HG03103 (cell line): ENCODE results near the gene MCM3AP.
"Not testable (repeated sequence)": the region's sequence is repeated elsewhere in the genome, so short reads cannot be mapped to it uniquely, and the experiment has no call there.

Source experiments
- ATAC-seq: cut with Tn5 transposase; IDR thresholded peaks from one replicate; pipeline ENCODE4 v1.9.1; 2021; ENCODE audit warnings: low read depth; ENCODE audit not compliant: unreplicated experiment

The MCM3AP gene

DNA sequence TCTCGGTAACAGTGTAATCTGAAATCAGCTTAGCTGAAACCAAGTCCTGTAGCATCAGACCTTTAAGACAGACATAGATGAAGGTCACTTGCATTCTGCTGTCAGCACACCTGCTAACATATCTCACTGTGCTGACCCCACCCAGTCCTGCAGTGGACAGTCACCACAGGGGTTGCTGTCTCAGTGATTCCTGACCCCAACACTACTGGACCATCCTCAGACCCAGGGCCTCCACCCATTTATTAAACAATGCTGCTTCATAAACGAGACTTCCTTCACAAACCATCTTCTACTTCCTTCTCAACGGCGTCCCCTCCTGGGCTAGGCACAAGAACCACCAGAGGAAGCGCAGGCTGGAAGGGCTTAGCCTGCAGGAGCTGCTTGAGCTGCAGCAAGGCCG, 39.1 kb downstream of the MCM3AP start:
- ATAC-seq, result no peak

GRCh38 chr21:46245213-46245915, 40.0 kb downstream of the MCM3AP start:
- ATAC-seq, result no peak

GRCh38 chr21:46244602-46245001, 40.8 kb downstream of the MCM3AP start:
- ATAC-seq, result no peak

DNA sequence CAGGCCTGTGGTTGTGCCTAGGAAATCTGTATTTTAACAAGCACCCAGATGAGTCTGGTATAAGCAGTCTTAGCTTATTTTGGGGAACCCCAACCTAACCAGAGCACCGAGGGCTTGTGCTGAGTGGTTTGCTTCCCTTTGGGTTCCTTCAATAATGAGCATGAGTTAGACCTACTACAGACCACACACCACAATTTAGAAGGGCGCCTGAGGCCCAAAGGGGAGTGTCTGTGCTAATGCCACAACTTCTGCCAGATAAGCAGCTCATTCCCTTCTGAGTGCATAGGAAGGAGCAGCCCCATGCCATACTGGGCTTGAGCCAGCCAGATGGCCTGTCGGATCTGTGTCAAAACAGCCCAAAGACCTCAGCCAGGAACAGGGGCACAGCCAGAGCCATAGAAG, 41.5 kb downstream of the MCM3AP start:
- no peak for ATAC-seq

GRCh38 chr21:46243325-46243724, 42.1 kb downstream of the MCM3AP start:
- ATAC-seq, result no peak

DNA sequence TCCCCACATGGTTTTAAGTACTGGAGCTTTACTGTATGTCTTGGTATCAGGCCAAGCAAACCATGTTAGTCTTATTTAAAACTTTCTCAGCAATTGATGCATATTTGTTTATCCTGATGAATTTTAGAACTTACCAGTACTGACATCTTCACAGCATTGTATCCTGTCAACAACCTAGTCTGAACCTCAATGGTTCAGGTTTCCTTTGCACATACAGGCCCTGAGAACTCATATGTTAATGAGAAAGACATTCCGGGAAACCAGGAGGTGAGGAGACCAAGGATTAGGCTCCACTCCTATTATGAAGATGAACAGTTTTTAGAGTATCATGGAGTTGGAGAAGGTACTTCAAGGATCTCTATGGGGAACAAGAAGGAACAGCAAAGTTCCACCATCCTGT, 43.8 kb downstream of the MCM3AP start:
- not testable (repeated sequence) for ATAC-seq

DNA sequence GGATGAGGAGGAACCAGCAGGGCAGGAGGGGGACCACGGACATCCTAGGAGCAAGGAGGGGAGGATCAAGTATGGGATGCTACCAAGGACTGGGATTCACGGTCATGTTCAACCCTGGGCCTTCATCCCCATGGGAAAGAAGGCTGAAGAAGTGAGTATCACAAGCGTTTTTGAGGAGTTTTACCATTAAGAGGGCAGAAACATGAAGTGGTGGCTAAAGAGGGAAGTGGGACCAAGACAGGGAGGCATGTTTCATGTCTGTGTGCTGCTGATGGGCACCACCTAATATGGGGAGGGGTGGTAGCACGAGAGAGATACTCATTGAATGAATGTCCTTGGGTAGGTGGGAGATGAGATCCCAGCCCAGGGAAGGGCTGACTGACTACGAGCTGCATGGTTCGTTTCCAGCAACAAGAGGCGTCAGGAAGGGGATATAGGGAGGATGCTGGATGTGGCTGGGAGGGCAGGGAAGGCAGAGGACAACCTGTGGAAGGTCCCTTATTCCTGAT, 45.5 kb downstream of the MCM3AP start:
- ATAC-seq, result no peak

- ATAC-seq, result no peak
Measured at GRCh38 chr21:46237474-46237873, 47.9 kb downstream of the MCM3AP start.

DNA sequence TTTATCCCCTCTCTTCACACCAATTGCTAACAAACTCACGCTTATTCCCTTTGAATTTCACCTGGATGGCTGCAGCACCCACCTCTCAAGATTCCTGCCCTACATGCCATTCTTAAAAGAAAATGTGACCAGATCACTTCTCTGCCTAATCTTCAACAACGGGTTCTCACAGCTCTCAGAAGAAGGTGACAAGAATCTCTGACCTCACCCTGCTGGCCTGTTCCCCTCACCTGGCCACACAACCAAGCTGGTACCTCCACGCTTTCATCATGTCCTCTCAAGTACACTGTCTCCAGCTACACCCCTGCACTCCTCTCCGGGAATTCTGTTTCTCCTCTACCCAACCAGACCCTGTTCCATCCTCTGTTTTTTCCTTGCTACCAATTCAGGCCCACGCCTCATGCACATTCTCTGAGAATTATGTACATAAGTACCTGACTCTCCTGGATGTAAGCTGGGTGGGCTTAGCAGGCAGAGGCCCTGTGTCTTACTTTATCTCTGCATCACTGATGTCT, 50.9 kb downstream of the MCM3AP start:
- no peak for ATAC-seq

DNA sequence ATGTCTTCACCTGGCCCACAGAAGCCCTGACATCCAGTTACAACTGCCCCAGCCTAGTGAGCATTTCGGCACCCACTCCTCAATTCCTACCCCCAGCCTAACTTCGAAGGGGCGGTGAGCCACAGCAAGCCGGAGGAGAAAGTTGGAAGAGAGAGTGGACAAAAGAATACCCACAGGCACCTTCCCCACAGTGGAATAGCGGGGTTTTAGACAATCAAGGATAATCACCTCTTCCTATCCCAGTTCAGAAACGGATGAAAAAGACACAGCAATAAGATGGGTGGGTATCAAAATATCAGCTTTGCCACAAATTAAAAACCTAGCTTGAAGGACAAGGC, 55.5 kb downstream of the MCM3AP start:
- no peak for ATAC-seq

GRCh38 chr21:46229133-46229922, 56.1 kb downstream of the MCM3AP start:
- peak; percentile 18 for ATAC-seq

DNA sequence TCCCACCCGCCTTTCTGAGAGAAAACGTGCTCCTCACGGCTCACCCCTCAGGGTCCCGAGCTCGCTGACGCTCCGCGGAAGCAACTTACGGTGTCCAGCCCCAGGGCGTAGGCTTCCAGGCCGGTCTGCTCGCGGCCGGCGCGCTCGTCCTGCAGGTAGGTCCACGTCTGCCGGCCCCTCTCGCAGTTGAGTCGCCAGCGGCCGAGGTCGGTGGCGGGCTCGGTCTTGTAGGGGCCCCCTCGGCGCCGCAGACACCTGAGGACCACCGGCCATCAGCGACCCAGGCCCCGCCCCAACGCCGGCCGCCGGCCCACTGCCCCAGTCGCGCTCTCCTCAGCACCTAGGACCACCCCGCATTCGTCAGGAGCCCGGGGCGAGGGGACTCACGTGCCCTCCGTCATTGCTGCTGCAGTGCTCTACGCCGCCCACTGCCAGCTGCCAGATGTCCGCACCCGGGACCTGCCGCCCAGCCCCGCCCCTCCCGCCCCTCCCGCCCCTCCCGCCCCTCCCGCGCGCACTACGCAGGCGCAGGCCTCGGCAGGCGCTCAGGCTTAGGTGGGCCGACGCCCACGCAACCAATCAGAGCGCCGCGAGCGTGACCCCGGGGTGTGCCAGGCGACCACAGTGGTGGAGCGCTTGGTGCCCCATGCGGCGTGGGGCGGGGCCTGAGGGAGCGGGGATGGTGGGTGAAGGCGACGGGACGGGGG, 56.9 kb downstream of the MCM3AP start, which contains the start of gene LSS:
Gene LSS, minus strand, starts transcription at position 430 of the 707 bp plus-strand sequence. Its CDS starts 29 bp downstream, at position 401.
- peak; percentile 82 for ATAC-seq

GRCh38 chr21:46227811-46228344, 57.5 kb downstream of the MCM3AP start:
- ATAC-seq, result no peak

DNA sequence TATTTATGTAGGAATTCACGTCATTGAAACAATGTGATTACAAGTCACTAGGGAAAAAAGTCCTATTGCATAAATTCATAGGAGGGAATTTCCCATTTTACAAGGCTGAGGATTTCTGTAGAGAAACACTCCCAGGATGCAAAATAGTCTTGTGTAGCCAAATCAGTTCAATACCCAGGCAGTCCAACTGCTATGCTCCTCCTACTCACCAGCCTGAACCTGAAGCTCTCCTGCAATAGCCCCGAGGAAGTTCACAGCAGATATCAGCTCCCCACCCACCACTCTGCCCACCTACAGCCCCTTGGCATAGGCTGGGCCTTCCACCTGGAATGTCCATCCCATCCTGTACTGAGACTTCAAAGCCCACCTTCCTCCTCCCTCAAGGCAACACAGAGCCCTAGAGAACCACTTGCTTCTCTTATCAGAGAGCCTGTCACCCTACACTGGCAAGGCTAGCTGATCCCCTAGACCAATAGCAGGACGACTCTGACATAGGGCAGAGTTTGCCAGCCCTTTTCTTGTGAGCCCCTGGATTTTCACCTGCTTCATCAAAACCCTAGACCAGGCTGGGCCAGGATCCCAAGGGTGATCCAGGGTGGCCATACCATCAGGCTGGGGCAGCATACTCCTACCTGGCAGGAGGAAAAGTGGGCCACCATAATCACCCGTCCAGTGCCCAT, 58.4 kb downstream of the MCM3AP start:
- no peak for ATAC-seq

- no peak for ATAC-seq
Measured at GRCh38 chr21:46226146-46226545, 59.3 kb downstream of the MCM3AP start.

- ATAC-seq, result not testable (repeated sequence)
Measured at GRCh38 chr21:46223661-46224060, 61.8 kb downstream of the MCM3AP start.

DNA sequence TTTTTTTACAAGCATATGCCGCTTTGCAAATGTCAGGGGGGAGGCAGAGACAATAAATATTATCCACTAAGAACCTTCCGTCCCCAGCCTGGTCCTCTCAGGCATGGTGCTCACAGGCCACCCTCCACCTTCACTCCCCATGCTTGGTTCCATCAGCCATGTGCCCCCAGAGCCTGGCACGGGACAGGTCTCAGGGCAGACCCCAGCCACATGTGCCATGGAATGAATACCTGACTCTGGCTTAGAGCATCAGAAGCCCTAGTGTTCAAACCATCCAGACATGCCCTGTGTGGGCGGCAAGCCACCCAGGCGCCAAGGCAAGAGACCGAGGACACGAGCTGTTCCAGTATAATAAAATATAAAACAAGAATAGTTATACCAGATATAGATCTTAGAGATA, 62.2 kb downstream of the MCM3AP start:
- ATAC-seq, result no peak

- ATAC-seq, result no peak
Measured at GRCh38 chr21:46222436-46223116, 62.8 kb downstream of the MCM3AP start.

- no peak for ATAC-seq
Measured at GRCh38 chr21:46221664-46222435, 63.6 kb downstream of the MCM3AP start.
